Ramos (cell line): ENCODE measurements around the gene PALD1.

Source experiments
- in situ Hi-C: fragments of 300-500 bp; cut with MboI; formaldehyde crosslinking; loops from one replicate; pipeline ENCODE4 v1.14.3; 2022; ENCODE audit warnings: low sequenced_read_pairs; ENCODE audit not compliant: unreplicated experiment

The PALD1 gene

DNA sequence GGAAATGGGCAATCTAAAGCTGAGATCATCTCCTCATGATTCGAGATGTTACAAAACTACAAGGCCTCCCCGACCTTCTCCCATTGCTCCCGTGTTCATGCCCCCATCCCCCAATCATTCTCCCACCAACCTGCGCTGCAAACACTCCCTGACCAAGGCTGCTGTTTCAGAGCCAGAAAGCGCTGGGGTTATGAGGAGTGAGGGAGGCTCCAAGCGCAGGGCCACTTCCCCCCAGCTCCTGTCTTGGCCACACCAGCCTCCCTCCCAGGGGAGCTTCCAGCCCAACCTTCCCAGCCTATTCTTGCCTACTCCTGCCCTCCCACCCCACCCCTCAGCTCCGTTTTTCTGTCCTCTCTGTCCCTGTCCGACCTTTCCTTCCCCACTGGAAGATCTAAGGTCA lies 22.4 kb upstream of the PALD1 start:
- in situ Hi-C loops: no loop called here

DNA sequence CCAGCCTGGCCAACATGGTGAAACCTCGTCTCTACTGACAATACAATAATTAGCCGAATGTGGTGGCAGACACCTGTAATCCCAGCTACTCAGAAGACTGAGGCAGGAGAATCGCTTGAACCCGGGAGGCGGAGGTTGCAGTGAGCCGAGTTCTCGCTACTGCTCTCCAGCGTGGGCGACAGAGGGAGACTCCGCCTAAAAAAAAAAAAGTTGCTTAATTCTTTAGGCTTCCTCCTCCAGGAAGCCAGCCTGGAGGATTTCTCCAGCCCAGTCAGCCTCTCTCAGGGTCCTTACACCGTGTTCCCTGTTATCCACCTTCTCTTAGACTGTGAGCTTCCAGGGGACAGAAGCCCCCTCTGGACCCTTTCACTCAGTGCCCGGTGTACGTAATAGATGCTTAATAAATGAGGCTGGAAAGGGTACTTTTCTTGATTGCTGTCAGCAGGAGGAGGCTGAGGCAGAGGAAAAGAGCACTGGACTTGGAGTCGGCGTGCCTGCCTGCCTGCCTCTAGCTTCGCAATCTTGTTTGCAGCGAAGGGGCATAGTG lies 20.7 kb upstream of the PALD1 start:
- in situ Hi-C loops: no loop called here

DNA sequence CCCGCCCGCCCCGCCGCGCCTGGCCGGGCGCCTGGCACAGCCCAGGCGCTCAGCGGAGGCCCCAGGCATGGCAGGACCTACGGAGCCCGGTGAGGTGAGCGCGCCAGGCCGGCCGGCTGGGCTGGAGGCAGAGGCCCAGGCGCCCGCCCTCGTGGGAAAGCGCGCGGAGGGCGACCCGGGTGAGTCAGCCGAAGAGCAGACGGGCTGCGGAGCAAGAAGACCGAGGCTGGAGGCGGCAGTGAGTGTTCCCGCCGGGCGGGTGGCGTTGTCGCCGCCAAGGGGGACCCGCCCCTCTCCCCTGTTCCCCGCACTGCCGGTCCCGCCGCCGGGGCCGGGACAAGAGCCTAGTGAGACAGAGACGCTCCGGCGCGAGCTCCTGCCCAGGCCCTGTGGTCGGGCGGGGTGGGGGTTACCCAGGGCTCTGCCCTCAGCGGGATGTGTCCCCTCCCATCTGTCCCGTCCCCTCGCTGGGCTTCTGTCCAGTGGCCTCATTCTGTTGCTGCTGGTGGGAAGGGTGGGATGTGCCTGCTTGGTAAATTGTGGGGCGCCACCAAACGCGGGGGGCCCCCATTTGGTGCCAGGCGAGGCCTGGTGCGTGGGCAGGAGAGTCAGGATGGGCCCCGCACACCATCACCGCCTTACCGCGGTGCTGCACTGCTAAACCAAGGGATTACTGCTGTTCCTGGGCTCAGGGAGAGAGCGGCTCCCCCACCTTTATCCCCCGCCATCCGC lies 20.1 kb upstream of the PALD1 start:
- in situ Hi-C loops: no loop called here

DNA sequence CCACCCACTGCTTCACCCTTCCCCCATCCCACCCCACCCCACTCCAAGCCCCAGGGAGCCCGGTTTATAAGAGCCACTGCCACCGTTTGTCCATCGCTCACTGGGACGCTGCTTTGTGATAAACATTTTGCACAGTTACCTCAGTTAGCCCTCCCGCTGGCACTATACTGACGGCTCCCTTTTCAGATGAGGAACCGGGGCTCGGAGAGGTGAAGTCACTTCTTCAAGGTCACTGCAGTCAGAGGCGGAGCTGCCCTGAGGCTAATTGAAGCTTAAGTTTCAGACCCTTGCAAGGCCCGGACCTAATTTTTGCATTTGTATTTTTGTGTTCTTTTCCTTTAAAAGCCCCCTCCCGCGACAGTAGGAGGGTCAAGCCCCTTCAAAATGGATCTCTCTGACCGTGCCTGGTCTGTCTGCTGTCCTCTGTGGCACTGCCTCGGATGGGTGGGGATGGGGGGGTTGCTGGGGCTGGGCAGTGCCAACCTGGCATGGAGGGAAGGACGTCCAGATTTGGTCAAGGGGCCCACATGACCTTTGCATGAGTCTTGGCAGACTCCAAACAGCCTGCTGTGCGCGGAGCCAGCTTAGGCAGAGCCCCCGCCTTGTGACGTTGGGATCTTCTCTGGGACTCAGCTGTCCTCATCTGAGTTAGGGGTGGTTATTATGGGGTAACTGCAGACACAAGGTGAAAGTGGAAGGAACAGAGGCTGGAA lies 19.4 kb upstream of the PALD1 start:
- in situ Hi-C loops: no loop called here

- in situ Hi-C loops: loop anchor here (10.0 kb wide), 1 partner anchor 295 kb away; no protein-coding TSS in a partner anchor
Observed at GRCh38 chr10:70459774-70460490, 18.6 kb upstream of the PALD1 start.

DNA sequence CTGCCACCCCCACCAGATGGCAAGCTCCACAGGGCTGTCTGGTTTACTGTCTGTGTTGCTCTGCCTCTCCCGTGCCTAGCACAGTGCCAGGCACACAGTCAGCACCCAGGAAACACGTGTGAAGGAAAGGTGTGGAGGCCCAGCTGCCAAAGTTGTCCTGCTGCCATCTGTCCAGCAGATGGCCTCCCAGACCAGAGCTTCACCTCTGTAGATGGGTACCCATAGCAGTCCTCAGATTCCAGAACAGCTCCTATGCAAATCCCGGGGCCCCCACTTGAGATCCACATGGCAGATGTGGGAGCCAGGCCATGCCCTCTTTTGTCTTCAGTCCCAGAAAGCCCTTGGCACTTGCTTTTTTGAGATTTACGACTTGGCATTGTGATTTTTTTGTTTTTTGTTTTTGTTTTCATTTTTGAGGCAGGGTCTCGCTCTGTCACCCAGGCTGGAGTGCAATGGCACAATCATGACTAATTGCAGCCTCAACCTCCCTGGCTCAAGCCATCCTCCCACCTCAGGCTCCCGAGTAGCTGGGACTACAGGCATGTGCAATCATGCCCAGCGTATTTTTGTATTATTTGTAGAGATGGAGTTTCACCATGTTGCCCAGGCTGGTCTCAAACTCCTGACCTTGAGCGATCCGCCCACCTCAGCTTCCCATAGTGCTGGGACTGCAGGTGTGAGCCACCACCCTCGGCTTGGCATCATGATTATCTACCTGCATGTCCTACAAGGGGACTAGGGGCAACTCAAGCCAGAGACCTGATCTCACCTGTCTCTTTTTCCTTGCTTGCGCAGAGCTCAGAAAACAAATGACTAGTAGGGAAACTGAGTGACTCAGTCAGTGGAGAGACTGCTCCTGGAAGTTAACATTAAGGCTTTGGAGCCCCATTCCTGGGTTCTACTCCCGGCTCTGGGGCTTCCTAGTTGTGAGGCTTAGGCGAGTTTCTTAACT lies 16.9 kb upstream of the PALD1 start:
- in situ Hi-C loops: loop anchor here (10.0 kb wide), 1 partner anchor 293 kb away; no protein-coding TSS in a partner anchor

DNA sequence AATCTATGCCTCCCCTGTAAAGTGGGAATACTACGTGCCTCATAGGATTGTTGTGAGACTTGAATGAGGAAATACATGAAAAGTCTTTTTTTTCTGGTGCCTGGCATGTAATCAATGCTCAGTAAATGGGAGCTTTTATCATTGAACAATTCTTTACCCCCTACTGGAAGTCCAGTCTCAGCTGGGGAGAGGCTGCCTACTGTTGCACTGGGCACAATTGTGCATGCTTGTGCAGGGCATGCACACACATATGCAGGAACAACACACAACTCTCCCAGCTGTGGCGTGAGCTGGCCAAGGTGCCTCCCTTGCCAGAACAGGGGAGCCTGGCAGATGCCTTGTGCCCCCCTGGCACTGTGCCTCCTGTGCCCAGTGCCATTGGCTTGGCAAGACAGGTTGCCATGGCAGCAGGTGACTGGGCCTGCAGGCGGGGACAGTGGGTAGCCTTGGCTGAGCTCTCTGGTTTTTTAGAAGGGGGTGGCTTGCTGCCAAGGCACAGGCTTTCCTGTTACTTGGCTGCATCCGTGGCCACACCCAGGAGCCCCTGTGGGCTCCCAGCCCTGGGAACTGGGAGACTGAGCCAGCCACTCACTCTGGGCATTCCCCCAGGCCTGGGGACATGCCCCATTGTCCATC lies 16.1 kb upstream of the PALD1 start:
- in situ Hi-C loops: loop anchor here (10.0 kb wide), 1 partner anchor 292 kb away; no protein-coding TSS in a partner anchor

DNA sequence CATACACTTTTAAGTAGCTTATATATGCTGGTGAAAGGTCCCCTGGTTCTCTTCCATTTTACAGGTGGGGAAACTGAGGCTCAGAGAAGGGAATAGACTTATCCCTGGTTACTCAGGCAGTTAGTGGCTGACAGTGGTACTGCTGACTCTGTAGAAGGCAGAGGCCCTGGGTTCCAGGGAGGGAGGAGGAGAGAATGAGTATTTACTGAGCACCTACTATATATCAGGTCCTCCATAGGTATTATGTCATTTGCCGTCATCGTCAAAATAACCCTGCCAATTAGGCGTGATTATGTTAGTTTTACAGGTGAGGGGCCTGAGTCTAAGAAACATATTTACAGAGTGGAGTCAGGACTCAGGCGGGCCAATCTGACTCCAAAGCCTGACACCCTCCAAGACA lies 13.3 kb upstream of the PALD1 start:
- in situ Hi-C loops: loop anchor here (10.0 kb wide), 1 partner anchor 290 kb away; no protein-coding TSS in a partner anchor

GRCh38 chr10:70465832-70466231 lies 12.7 kb upstream of the PALD1 start:
- in situ Hi-C loops: loop anchor here (10.0 kb wide), 1 partner anchor 289 kb away; no protein-coding TSS in a partner anchor

- in situ Hi-C loops: loop anchor here (10.0 kb wide), 1 partner anchor 288 kb away; no protein-coding TSS in a partner anchor
Observed at GRCh38 chr10:70466951-70467350, 11.6 kb upstream of the PALD1 start.

DNA sequence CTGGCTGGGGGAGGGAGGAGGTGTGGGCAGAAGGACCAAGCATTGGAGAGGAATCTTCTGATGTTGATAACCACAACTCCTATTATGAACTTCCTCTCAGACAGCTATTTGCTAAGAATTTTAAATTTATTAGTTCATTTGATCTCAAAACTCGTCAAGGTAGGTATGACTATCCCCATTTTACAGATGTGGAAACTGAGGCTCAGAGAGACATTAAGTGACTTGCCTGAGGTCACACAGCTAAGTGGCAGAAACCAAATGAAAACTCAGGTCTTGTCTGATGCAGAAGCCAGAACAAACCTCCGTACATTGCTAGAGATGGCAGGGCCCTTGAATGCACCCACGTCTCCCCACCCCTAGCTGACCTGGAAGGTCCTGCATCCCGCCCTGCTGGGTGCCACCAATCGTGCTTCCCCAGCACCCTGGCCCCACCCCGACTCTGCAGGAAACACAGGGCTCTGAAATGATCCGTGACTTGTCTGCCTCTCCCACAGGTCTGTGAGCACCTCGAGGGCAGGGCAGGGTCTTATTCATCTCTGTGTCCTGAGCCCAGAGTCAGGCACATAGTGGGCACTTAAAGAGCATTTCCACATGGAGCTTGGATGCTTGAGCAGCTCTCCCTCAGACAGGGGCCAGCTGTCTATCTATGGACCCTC lies 5.6 kb upstream of the PALD1 start:
- in situ Hi-C loops: loop anchor here (10.0 kb wide), 1 partner anchor 52 kb away; no protein-coding TSS in a partner anchor

GRCh38 chr10:70474780-70475179 lies 3.8 kb upstream of the PALD1 start:
- in situ Hi-C loops: loop anchor here (10.0 to 25.0 kb wide), 2 partner anchors 50 to 1263 kb away; no protein-coding TSS in a partner anchor

DNA sequence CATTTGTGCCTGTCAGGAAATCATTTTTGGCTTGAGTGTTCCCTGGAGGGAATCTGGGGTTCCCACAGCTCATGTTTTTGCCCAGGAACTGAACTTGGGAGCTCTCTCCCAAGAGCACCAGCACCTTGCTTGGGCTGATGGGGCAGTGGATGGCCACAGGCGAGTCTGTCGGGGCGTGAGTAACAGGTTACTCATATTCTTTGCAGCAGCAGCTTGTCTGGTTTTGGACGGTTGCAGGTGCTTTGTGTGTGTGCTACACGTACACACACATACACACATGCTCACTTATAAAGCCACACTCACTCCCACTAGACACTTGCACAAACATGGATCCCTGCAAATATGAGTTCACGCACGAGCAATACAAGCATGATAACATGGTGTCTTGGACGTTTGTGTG lies 2.9 kb upstream of the PALD1 start:
- in situ Hi-C loops: loop anchor here (10.0 to 25.0 kb wide), 2 partner anchors 49 to 1262 kb away; no protein-coding TSS in a partner anchor

DNA sequence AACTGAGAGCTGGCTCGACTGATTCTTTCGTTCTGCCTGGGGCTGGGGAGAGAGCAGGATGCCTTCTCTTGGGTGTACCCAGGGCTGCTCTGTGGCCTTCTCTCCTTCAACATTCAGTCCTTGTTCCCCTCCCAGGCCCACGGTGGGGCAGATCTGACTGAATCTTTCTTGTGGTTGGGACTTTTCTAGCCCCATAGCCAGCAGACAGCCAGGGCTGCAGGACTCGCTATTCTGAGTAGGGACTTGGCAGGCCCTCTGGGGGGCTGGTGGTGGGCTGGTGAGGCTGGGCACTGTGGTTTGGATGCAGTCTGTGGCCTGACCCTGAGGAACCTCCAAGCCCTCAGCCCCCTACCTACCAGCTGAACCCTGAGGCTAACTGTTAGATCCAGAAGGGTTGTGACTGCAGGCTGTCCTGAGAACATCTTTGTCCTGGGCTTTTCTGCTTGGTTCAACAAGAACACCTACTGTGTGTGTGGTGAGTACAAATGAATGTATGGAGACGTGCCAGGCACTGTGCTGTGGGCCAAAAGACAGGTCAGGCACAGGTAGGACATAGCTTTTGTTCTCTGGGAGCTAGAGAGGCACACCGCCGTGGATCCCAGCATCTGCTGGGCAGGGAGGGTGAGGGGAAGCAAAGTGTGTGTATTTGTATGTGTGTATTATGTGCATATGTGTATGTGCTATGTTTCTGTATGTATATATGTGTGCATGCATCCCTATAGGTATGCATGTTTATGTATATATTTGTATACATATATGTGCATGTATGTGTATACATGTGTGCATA lies 2.1 kb upstream of the PALD1 start:
- in situ Hi-C loops: loop anchor here (10.0 to 25.0 kb wide), 2 partner anchors 48 to 1261 kb away; no protein-coding TSS in a partner anchor

GRCh38 chr10:70477661-70478162 lies 855 bp upstream of the PALD1 start:
- in situ Hi-C loops: loop anchor here (10.0 to 25.0 kb wide), 2 partner anchors 47 to 1260 kb away; no protein-coding TSS in a partner anchor

DNA sequence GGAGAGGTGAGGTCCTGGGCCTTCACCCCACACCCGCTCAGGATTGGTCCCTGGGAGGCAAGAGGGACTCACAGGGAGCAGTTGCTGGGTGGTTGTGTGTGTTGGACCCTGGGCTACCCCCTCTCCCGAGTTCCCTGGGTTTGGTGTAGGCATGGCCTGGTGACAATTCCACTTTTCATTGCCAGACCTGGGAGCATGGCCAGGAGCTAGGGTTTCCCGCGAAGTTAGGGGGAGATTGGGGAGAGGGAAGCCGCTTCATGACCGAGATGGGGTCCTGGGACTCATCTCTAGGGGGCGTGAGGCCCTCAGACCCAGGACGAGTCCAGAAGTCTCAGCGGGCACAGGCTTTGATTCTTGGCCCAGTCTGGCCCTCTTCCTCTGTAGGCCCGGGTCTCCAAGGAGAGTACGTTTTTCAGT lies 606 bp downstream of the PALD1 start:
- in situ Hi-C loops: loop anchor here (10.0 to 25.0 kb wide), 2 partner anchors 46 to 1258 kb away; no protein-coding TSS in a partner anchor
